HG02678 (cell line): ENCODE results near the gene APH1B.
"Not testable (repeated sequence)": the region's sequence is repeated elsewhere in the genome, so short reads cannot be mapped to it uniquely, and the experiment has no call there.

Experiments used
- ATAC-seq: cut with Tn5 transposase; IDR thresholded peaks from one replicate; pipeline ENCODE4 v1.9.1; 2021; ENCODE audit warnings: mild to moderate bottlenecking, moderate library complexity; ENCODE audit not compliant: unreplicated experiment

APH1B gene

DNA sequence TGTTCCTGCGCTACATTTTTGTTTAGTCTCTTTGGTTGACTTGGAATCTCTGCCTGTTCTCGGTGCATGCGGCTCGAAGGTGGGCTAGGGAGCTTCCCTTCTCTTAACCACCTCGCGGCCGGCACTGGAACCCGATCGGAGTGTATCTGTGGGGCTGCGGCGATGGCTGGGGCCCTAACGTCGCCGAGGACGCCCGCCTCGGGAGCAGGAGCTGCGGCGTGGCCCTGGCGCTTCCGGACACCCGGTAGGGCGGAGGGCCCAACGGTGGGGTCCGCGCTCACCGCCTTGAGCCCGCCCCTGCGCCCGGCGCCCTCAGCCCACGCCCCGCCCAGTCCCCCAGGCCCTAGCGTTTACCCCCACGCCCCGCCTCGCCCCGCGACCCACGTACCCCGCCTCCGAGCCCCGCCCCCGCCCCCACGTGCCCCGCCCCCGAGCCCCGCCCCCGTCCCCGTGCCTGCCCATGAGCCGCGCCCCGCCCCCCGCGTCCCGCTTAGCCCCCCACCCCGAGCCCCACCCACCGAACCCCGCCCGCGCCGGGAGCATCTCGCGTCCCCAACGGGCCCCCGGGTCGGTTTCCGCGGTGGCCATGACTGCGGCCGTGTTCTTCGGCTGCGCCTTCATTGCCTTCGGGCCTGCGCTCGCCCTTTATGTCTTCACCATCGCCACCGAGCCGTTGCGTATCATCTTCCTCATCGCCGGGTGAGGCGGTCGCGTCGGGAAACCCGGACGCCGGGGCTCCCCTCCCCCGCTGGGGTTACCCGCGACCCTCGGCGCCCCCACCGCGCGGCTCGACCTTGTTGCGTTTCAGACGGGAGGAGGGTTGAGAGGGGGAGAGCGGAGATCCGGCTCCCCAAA lies at the start of gene APH1B:
Gene APH1B (plus strand): TSS at position 568 of the 855 bp plus-strand sequence. CDS start 19 bp downstream, at position 587.
- ATAC-seq: peak; percentile 85

- no peak for ATAC-seq
Observed at GRCh38 chr15:63227689-63228088, 49.7 kb upstream of the APH1B start.

DNA sequence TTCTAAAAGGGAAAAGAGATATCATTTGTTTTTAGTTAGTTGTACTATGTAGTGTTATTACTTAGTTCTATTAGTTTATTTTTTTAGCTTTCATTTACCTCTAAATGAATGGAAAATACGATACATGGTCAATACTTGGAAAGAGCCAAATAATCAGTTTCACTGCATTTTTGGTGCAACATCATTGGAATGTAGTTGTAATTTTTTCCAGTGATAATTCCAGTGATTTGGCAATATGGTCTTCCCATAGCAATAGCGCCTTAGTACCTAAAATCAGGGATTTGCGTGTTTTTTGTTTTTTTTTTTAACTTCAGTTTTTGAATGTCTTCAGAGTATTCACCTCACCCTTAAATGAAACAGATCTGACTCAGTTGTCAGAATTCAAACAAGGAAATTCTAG lies 46.2 kb upstream of the APH1B start:
- ATAC-seq: no peak

DNA sequence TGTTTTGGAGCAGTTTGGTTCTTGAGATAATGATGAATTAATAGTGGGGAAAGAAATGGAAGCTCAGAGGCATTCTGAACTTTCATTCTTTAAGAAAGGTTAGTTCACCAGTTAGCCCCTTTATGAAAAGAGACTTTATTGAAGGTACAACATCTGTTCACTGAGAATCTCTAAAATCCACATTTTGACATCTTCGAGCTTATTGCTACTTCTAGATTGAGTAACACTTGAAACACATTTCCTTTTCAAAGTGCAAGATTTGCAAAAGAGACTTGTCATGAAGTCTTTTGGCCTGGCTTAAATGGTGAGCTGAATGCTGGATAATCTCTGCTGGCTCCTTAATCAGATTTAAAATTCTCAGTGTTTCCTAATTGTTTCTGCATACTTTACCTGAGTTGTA lies 45.7 kb upstream of the APH1B start:
- ATAC-seq: no peak

DNA sequence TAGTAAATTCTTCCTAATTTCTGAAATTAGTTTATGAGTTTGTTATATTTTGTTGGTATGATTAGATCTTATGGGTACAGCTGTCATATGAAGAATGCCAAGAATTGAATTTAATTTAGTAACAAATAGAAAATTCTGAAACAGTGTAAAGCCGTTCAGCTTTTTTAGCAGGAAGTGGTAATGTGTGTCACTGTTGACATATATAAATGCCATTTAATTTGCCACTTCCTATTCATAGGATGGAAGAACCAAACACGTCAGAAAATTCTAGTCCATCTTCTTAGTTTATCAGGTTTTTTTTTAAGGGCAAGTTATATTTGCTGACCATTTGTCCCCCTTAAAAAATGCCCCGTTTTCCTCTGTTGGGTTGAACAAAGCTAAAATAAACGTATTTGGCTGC lies 45.0 kb upstream of the APH1B start:
- ATAC-seq: no peak

- ATAC-seq: no peak
Observed at GRCh38 chr15:63232943-63233342, 44.5 kb upstream of the APH1B start.

- no peak for ATAC-seq
Observed at GRCh38 chr15:63233667-63234423, 43.6 kb upstream of the APH1B start.

GRCh38 chr15:63234451-63234870 lies 42.9 kb upstream of the APH1B start:
- no peak for ATAC-seq

DNA sequence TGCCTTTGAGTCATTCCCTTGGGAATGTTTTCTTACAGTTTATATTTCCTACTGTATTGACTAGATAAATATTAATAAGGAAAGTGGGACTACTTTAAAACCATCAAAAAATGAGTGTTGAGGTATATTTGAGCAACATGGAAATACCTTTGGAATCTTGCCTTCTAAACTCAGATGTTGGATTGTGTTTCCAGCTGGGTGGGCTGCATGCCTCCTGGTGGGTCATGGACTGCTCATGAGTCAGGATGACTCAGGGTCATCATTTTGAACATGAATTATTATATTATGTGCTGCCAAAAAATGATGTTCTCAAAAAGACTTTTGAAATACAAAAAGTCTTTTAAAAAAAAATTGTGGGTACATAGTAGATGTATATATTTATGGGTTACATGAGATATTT lies 41.1 kb upstream of the APH1B start:
- no peak for ATAC-seq

DNA sequence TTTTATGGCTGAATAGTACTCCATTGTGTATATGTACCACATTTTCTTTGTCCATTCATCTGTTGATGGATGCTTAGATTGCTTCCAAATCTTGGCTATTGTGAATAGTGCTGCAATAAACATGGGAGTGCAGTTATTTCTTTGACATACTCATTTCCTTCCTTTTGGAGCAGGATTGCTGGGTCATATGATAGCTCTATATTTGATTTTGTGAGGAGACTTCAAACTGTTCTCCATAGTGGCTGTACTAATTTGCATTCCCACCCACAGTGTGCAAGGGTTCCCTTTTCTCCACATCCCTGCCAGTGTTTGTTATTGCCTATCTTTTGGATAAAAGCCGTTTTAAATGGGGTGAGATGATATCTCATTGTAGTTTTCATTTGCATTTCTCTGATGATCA lies 40.3 kb upstream of the APH1B start:
- not testable (repeated sequence) for ATAC-seq

DNA sequence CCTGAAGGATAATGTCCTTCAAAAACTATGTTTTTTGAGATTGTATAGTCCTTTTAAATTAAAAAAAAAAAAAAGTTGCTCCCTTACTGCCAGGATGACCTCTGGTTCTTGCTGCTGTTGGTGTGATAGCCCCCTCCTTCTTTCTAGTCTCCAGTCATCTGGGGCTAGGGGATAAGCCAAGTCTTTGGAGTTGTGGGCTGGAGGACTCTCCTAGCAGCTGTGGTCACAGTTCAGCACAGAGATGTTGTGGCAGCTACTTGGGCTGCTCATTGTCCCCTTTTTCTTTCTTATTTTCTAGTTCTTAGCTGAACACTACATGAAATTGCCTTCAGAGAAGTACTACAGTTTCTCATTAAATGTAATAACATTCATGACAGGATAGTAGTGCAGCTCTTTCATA lies 39.2 kb upstream of the APH1B start:
- no peak for ATAC-seq

DNA sequence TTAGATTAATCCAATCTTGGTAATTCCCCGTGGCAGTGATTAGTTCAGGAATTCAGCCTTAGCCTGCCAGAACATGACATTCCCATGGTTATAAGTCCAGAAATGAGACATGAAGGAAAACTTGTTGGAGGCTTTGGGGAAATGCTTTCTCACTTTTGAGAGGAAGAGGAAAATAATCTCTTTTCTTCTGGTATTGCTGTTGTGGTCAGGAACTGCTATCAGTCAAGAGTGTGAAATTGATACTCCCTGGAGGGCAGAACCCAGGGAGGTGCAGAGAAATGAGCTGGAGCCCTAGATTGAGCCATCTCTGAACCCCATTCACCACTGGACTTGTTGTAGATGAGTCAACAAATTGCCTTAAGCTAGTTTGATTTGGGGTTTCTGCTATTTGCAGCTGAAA lies 38.6 kb upstream of the APH1B start:
- ATAC-seq: no peak

GRCh38 chr15:63240109-63240508 lies 37.3 kb upstream of the APH1B start:
- ATAC-seq: no peak

DNA sequence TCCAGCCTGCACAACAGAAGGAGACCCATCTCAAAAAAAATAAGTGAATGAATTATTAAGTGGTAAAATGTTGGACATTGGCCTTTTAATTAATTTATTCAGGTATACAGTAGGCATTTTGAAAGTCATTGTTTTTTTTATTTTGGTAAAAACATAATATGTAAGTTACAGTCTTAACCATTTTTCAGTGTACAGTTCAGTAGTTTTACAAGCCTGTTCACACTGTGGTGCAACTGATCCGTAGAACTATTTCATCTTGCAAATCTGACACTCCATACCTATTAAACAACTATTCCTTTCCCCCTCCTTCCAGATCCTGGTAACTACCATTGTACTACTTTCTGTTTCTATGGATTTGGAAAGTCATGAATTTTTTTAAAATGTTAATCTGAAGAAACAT lies 36.1 kb upstream of the APH1B start:
- no peak for ATAC-seq

DNA sequence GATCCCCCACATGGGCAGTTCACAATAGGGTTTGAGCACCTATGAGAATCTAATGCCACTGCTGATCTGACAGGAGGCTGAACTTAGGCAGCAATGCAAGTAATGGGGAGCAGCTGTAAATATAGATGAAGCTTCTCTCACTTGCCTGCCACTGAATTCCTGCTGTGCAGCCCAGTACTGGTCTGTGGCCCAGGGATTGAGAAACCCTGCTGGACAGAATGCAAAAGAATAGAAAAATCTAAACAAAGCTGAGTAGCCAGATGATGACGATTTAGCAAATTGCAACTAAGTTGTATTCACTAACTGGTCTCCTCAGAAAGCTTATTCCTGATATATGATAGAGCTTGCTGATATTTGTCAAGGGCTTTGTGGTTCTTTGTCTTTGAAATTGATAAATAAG lies 34.3 kb upstream of the APH1B start:
- ATAC-seq: no peak

- ATAC-seq: no peak
Observed at GRCh38 chr15:63243776-63244175, 33.6 kb upstream of the APH1B start.

DNA sequence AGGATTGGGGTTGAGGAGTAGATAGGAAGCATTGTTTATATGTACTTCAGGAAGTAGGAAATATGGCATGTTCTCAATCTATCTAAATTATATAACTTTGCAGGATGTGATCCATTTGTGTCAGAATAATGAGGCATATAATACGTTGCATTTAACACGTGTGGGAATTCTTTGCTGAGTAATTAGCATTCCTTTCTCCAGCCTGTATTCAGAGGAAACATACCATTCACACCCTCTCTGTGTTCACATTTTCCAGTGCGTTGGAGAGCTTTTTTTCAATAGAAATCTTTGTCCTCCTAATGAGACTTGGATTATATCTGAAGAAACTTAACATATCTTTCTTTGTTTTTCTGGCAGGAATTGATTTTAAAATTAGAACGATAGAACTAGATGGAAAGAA lies 33.0 kb upstream of the APH1B start:
- no peak for ATAC-seq

- ATAC-seq: no peak
Observed at GRCh38 chr15:63244976-63245645, 32.3 kb upstream of the APH1B start.

- no peak for ATAC-seq
Observed at GRCh38 chr15:63246691-63247469, 30.5 kb upstream of the APH1B start.

GRCh38 chr15:63250312-63250965 lies 27.0 kb upstream of the APH1B start:
- ATAC-seq: no peak
